ENCODE results near the gene HNRNPUL1.

GRCh38 chr19:41274802-41275201 is 10.6 kb downstream of the HNRNPUL1 start:
- TF ChIP-seq POLR2A (IDR thresholded peaks at IDR 0.05; ENCODE audit: low read depth): no peak
- TF ChIP-seq CTCF (IDR thresholded peaks at IDR 0.05): no peak
